CD4-positive, alpha-beta T cell (primary cell): Measurements from ENCODE around the gene STPG2. TPM values are rescaled to one million over a fixed set of nuclear protein-coding genes. Genes with fewer than 3 reads are reported as not detected.
"Not testable (repeated sequence)": the region's sequence is repeated elsewhere in the genome, so short reads cannot be mapped to it uniquely, and the experiment has no call there.

Experiments used
- ATAC-seq: fragments of 200-7000 bp; cut with Tn5 transposase; one replicate; pipeline ENCODE4 v1.10.0; 2022; ENCODE audit warnings: mild to moderate bottlenecking; ENCODE audit not compliant: poor library complexity
- CTCF ChIA-PET: fragments of 350-600 bp; sonication (Branson Sonifier 250); formaldehyde crosslinking; loops from one replicate; lab custom pipeline; 2021; ENCODE audit warnings: antibody characterized with exemption, inconsistent platforms; lab: Charles Lee
- POLR2A ChIA-PET: fragments of 350-600 bp; sonication (Branson Sonifier 250); formaldehyde crosslinking; loops from one replicate; lab custom pipeline; 2021; ENCODE audit warnings: antibody characterized with exemption, inconsistent platforms; lab: Charles Lee
- DNase-seq, 14 experiments: peaks; one replicate each; pipeline ENCODE4 v3.0.0-alpha.2; 2013 to 2020; ENCODE audit warnings: mixed read lengths in 2 of 14
- H3K27ac ChIP-seq, 2 donors: one replicate each; pipeline versions ENCODE4 v1.5.1 to v1.7.0; 2013; ENCODE audit warnings: low read length in 2 of 2, low read depth in 1 of 2, mild to moderate bottlenecking in 1 of 2
- H3K27me3 ChIP-seq, 2 experiments: 1 replicate in 1 of 2; 2 replicates in 1 of 2; pipeline versions ENCODE4 v1.6.1 to v1.7.0; 2013; ENCODE audit warnings: low read length in 2 of 2, control low read depth in 1 of 2, mild to moderate bottlenecking in 1 of 2, moderate library complexity in 1 of 2; ENCODE audit not compliant: insufficient read depth in 2 of 2, control insufficient read depth in 1 of 2
- H3K36me3 ChIP-seq: one replicate; pipeline ENCODE4 v1.6.1; 2013; ENCODE audit warnings: low read length, control low read depth; ENCODE audit not compliant: insufficient read depth
- H3K4me1 ChIP-seq: one replicate; pipeline ENCODE4 v1.6.1; 2013; ENCODE audit warnings: low read length, control low read depth; ENCODE audit not compliant: insufficient read depth
- H3K4me3 ChIP-seq: one replicate; pipeline ENCODE4 v1.5.1; 2013; ENCODE audit warnings: mild to moderate bottlenecking, low read length, moderate library complexity
- H3K9me3 ChIP-seq, 2 experiments: 1 replicate in 1 of 2; 2 replicates in 1 of 2; pipeline versions ENCODE4 v1.6.1 to v1.7.0; 2013; ENCODE audit warnings: low read length in 2 of 2, mild to moderate bottlenecking in 2 of 2, control low read depth in 1 of 2, moderate library complexity in 1 of 2; ENCODE audit not compliant: control insufficient read depth in 1 of 2, insufficient read depth in 1 of 2
- H3K27ac Mint-ChIP-seq: one replicate; pipeline ENCODE4 v1.8.0; 2020; ENCODE audit warnings: mixed read lengths
- H3K27me3 Mint-ChIP-seq: one replicate; pipeline ENCODE4 v1.8.0; 2021; ENCODE audit warnings: mixed read lengths
- H3K36me3 Mint-ChIP-seq: one replicate; pipeline ENCODE4 v1.8.0; 2021; ENCODE audit warnings: low read depth, mixed read lengths
- H3K4me1 Mint-ChIP-seq: one replicate; pipeline ENCODE4 v1.8.0; 2021; ENCODE audit warnings: low read depth, mixed read lengths
- H3K4me3 Mint-ChIP-seq: one replicate; pipeline ENCODE4 v1.8.0; 2020; ENCODE audit warnings: mild to moderate bottlenecking, mixed read lengths
- H3K9me3 Mint-ChIP-seq: one replicate; pipeline ENCODE4 v1.8.0; 2020; ENCODE audit warnings: mixed read lengths
- intact Hi-C, 2 experiments: fragments of 100-400 bp; cut with DNase I in 1 of 2; cut with micrococcal nuclease in 1 of 2; formaldehyde crosslinking; loops; one replicate each; pipeline versions ENCODE4 v1.15.1 to v1.9.0; 2023 to 2025; cut with DNase I, micrococcal nuclease
- total RNA-seq, 174 experiments: library from RNA in 2 of 174; stranded (reverse) in 2 of 174; gene quantifications; one replicate each; pipeline ENCODE4 v1.2.3 and lab custom pipeline; 2021 to 2026
- TF ChIP-seq, protein P1 (sequence below): fragments of 200-600 bp; IDR thresholded peaks from one replicate; pipeline ENCODE4 v1.8.0; 2022; ENCODE audit warnings: antibody characterized with exemption, mild to moderate bottlenecking

The STPG2 gene
- total RNA-seq, 2 experiments from 2014 or later = 0.22 to 0.28 TPM

DNA sequence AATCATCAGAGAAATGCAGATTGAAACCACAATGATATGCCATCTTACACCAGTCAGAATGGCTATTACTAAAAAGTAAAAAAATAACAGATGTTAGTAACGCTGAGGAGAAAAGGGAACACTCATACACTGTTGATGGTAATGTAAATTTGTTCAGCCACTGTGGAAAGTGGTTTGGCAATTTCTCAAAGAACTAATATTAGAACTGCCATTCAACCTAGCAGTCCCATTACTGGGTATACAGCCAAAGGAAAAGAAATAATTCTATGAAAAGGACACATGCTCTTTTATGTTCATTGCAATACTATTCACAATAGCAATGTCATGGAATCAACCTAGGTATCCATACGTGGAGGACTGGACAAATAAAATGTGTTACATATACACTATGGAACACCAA, 566.3 kb downstream of the STPG2 start:
- no peaks in the 10 kb centered on the region for H3K27me3 Mint-ChIP-seq
- CTCF ChIA-PET = no interaction called here
- Histone ChIP-seq H3K27ac (no peak overlapping the region), H3K36me3 (no peaks in the 10 kb centered on the region), H3K4me1 (no peaks in the 10 kb centered on the region), H3K27me3 (no peaks in the 10 kb centered on the region), H3K9me3 (no peaks in the 10 kb centered on the region), H3K4me3 (no peak overlapping the region)
- TF ChIP-seq, protein P1, sequence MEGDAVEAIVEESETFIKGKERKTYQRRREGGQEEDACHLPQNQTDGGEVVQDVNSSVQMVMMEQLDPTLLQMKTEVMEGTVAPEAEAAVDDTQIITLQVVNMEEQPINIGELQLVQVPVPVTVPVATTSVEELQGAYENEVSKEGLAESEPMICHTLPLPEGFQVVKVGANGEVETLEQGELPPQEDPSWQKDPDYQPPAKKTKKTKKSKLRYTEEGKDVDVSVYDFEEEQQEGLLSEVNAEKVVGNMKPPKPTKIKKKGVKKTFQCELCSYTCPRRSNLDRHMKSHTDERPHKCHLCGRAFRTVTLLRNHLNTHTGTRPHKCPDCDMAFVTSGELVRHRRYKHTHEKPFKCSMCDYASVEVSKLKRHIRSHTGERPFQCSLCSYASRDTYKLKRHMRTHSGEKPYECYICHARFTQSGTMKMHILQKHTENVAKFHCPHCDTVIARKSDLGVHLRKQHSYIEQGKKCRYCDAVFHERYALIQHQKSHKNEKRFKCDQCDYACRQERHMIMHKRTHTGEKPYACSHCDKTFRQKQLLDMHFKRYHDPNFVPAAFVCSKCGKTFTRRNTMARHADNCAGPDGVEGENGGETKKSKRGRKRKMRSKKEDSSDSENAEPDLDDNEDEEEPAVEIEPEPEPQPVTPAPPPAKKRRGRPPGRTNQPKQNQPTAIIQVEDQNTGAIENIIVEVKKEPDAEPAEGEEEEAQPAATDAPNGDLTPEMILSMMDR = no peak
- no peaks in the 10 kb centered on the region for H3K36me3 Mint-ChIP-seq
- no peak for ATAC-seq
- POLR2A ChIA-PET = no interaction called here
- intact Hi-C loops = no loop called here
- no peaks in the 10 kb centered on the region for H3K4me1 Mint-ChIP-seq
- no peaks in the 10 kb centered on the region for H3K9me3 Mint-ChIP-seq
- H3K27ac Mint-ChIP-seq = no peak overlapping the region
- no peak overlapping the region for H3K4me3 Mint-ChIP-seq
- DNase-seq = no peak

DNA sequence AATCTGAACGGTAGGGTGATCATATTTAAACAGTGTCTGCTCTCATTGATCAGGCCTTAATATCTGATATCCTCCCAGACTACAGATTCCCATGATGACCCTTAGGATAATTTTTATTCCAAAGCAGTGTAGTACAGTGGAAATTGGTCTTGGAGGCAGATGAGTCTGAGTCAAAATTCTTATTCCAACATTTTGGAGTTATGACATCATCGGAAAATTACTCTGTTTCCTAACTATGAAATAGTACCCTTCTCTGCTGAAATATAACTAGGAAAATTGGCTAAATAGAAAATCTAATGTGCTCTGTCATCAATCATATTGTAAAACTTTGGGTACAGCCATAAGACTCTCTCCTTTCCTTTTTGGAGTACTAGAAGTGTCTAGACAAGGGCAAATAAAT, 583.3 kb downstream of the STPG2 start:
- POLR2A ChIA-PET = no interaction called here
- H3K4me1 ChIP-seq = no peaks in the 10 kb centered on the region
- intact Hi-C loops = no loop called here
- Mint-ChIP-seq H3K4me3 (no peak overlapping the region), H3K27me3 (no peaks in the 10 kb centered on the region), H3K36me3 (no peaks in the 10 kb centered on the region), H3K9me3 (peaks cover 12% of the 10 kb centered on the region), H3K27ac (no peak overlapping the region), H3K4me1 (no peaks in the 10 kb centered on the region)
- CTCF ChIA-PET = no interaction called here
- no peak overlapping the region for H3K4me3 ChIP-seq
- no peaks in the 10 kb centered on the region for H3K9me3 ChIP-seq
- DNase-seq = no peak
- H3K36me3 ChIP-seq = no peaks in the 10 kb centered on the region
- TF ChIP-seq, protein P1 = no peak
- no peak for ATAC-seq
- H3K27me3 ChIP-seq = no peaks in the 10 kb centered on the region
- H3K27ac ChIP-seq = no peak overlapping the region

DNA sequence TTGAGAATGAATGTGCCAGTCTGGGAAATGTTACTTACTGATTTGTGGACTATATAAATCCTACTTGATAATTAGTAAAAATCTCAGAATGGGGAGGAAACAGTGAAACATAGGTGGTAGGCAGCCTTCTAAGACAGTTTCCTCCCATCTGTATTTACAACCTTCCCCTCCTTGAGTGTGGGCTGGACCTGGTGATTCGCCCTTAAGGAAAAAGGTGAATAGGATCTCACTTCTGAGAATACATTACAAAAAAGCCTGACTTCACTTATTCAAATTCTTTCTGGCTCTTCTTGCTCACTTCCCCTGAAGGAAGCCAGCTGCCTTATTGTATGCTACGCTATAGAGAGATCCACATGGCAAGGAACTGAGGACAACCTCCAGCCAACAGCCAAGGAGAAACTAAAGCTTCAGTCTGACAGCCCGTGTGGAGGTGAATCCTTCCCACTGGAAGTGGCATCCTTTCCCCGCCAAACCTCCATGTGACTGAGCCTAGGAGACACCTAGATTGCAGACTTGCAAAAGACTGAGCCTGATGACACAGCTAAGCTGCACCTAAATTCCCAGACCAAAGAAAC, 585.0 kb downstream of the STPG2 start:
- TF ChIP-seq, protein P1 = no peak
- no peaks in the 10 kb centered on the region for H3K27me3 Mint-ChIP-seq
- Histone ChIP-seq H3K27ac (no peak overlapping the region), H3K4me3 (no peak overlapping the region), H3K9me3 (no peaks in the 10 kb centered on the region), H3K36me3 (no peaks in the 10 kb centered on the region), H3K27me3 (no peaks in the 10 kb centered on the region), H3K4me1 (no peaks in the 10 kb centered on the region)
- H3K9me3 Mint-ChIP-seq = peaks cover 9% of the 10 kb centered on the region
- CTCF ChIA-PET = no interaction called here
- H3K4me1 Mint-ChIP-seq = no peaks in the 10 kb centered on the region
- ATAC-seq = no peak
- H3K4me3 Mint-ChIP-seq = no peak overlapping the region
- intact Hi-C loops = no loop called here
- no peak overlapping the region for H3K27ac Mint-ChIP-seq
- no peaks in the 10 kb centered on the region for H3K36me3 Mint-ChIP-seq
- no peak for DNase-seq
- POLR2A ChIA-PET = no interaction called here

DNA sequence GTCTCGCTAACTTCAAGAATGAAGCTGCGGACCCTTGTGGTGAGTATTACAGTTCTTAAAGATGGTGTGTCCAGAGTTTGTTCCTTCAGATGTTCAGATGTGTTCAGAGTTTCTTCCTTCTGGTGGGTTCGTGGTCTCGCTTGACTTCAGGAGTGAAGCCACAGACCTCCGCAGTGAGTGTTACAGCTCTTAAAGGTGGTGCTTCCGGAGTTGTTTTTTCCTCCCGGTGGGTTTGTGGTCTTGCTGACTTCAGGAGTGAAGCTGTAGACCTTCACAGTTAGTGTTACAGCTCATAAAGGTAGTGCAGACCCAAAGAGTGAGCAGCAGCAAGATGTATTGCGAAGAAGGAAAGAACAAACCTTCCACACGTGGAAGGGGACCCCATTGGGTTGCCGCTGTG, 592.6 kb downstream of the STPG2 start:
- H3K9me3 ChIP-seq = peaks cover 0 to 10% of the 10 kb centered on the region in 2 experiments
- H3K27me3 Mint-ChIP-seq, H3K4me1 ChIP-seq, ATAC-seq, H3K27ac ChIP-seq, H3K36me3 Mint-ChIP-seq, CTCF ChIA-PET, H3K4me1 Mint-ChIP-seq, POLR2A ChIA-PET, DNase-seq, H3K4me3 ChIP-seq, H3K27ac Mint-ChIP-seq, H3K27me3 ChIP-seq, H3K4me3 Mint-ChIP-seq, H3K36me3 ChIP-seq, intact Hi-C loops: not testable (repeated sequence)
- peaks cover 15% of the 10 kb centered on the region for H3K9me3 Mint-ChIP-seq
